Fibroblast of lung (primary cell): ENCODE results near the gene MARVELD2. TPM values are rescaled to one million over a fixed set of nuclear protein-coding genes. Genes with fewer than 3 reads are reported as not detected.

Source experiments
- DNase-seq, 2 donors: peaks; one replicate each; pipeline versions ENCODE4 v3.0.0 to v3.0.0-alpha.2; 2010; ENCODE audit warnings: low read depth in 2 of 2
- H2AFZ ChIP-seq: 2 replicates; pipeline ENCODE4 v1.5.1; 2012; ENCODE audit warnings: low read length, control low read depth, inconsistent platforms
- H3K27ac ChIP-seq: 2 replicates; pipeline ENCODE4 v1.5.1; 2011; ENCODE audit warnings: low read length, control low read depth; ENCODE audit not compliant: insufficient read depth
- H3K27me3 ChIP-seq: 2 replicates; pipeline ENCODE4 v1.5.1; 2011; ENCODE audit warnings: mild to moderate bottlenecking, low read length; ENCODE audit not compliant: control insufficient read depth, insufficient read depth
- H3K36me3 ChIP-seq: 2 replicates; pipeline ENCODE4 v1.5.1; 2011; ENCODE audit warnings: low read length; ENCODE audit not compliant: control insufficient read depth, insufficient read depth
- H3K4me1 ChIP-seq: 2 replicates; pipeline ENCODE4 v1.5.1; 2011; ENCODE audit warnings: low read length; ENCODE audit not compliant: control insufficient read depth, insufficient read depth; ENCODE audit errors: extremely low read depth
- H3K4me2 ChIP-seq: 2 replicates; pipeline ENCODE4 v1.5.1; 2011; ENCODE audit warnings: low read length, control low read depth; ENCODE audit not compliant: insufficient read depth; ENCODE audit errors: extremely low read depth
- H3K4me3 ChIP-seq, 4 experiments: fragments of 200-600 bp in 1 of 4; sonication (generic) in 1 of 4; replicated peaks in 1 of 4; 2 replicates each; pipeline ENCODE4 v1.5.1; 2011 to 2016; ENCODE audit warnings: low read length in 4 of 4, low read depth in 3 of 4, mild to moderate bottlenecking in 3 of 4, control low read depth in 2 of 4, inconsistent platforms in 1 of 4, mixed read lengths in 1 of 4; ENCODE audit not compliant: insufficient read depth in 1 of 4; ENCODE audit errors: control extremely low read depth in 1 of 4
- H3K79me2 ChIP-seq: 2 replicates; pipeline ENCODE4 v1.5.1; 2012; ENCODE audit warnings: mild to moderate bottlenecking, low read length, inconsistent platforms; ENCODE audit not compliant: control insufficient read depth, insufficient read depth
- H3K9ac ChIP-seq: 2 replicates; pipeline ENCODE4 v1.5.1; 2011; ENCODE audit warnings: mild to moderate bottlenecking, low read length, control low read depth; ENCODE audit not compliant: insufficient read depth
- H3K9me3 ChIP-seq: 2 replicates; pipeline ENCODE4 v1.5.1; 2012; ENCODE audit warnings: low read depth, low read length; ENCODE audit not compliant: control insufficient read depth, insufficient read depth
- H4K20me1 ChIP-seq: 2 replicates; pipeline ENCODE4 v1.5.1; 2011; ENCODE audit warnings: low read length; ENCODE audit not compliant: control insufficient read depth, insufficient read depth; ENCODE audit errors: extremely low read depth
- EZH2 ChIP-seq: IDR thresholded peaks from 2 replicates; pipeline ENCODE4 v1.5.1; 2012; ENCODE audit warnings: low read length, control low read depth, mild to moderate bottlenecking; ENCODE audit errors: missing control alignments
- polyA plus RNA-seq, 2 donors: library from polyadenylated mRNA; depleted of rRNA in 1 of 2; stranded (reverse) in 1 of 2; unstranded in 1 of 2; fragments of >200 nt; gene quantifications; 2 replicates each; pipeline ENCODE4 v1.2.1, GENCODE V29; 2011 to 2012; ENCODE audit warnings: missing spikeins in 1 of 2
- total RNA-seq: library from RNA; depleted of rRNA; stranded (reverse); fragments of >200 nt; gene quantifications from 2 replicates; pipeline ENCODE4 v1.2.1, GENCODE V29; 2014
- TF ChIP-seq, protein P1 (sequence below), 2 donors: IDR thresholded peaks in 1 of 2; conservative IDR thresholded peaks in 1 of 2; 1 replicate in 1 of 2; 2 replicates in 1 of 2; pipeline ENCODE4 v1.5.1; 2011 to 2012; ENCODE audit warnings: low read length in 2 of 2, control low read depth in 1 of 2, inconsistent platforms in 1 of 2, low read depth in 1 of 2, mild to moderate bottlenecking in 1 of 2

MARVELD2 gene
- total and polyA plus RNA-seq, 2 donors (not counting 1 experiment from before 2014, with no cell fraction given), result 2.5 to 5.1 TPM

DNA sequence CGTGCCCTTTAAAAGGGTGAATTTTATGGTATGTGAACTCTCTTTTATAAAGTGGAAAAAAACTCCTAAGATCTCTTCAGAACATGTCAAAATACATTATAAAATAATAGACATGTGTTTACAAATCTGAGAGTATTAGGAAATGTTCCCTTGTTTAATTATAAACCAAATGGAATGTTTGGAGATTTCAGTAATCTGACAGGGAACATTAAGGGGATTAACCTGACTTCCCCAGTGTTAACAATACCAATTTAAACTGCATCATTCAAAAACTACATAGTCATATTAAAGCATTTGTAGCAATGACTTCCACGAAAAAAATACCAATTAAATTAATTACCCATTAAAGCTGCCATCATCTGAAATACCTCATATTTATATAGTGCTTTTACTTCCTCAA is 76.1 kb downstream of the MARVELD2 start:
- no peak overlapping the region for H2AFZ ChIP-seq
- TF ChIP-seq, protein P1, sequence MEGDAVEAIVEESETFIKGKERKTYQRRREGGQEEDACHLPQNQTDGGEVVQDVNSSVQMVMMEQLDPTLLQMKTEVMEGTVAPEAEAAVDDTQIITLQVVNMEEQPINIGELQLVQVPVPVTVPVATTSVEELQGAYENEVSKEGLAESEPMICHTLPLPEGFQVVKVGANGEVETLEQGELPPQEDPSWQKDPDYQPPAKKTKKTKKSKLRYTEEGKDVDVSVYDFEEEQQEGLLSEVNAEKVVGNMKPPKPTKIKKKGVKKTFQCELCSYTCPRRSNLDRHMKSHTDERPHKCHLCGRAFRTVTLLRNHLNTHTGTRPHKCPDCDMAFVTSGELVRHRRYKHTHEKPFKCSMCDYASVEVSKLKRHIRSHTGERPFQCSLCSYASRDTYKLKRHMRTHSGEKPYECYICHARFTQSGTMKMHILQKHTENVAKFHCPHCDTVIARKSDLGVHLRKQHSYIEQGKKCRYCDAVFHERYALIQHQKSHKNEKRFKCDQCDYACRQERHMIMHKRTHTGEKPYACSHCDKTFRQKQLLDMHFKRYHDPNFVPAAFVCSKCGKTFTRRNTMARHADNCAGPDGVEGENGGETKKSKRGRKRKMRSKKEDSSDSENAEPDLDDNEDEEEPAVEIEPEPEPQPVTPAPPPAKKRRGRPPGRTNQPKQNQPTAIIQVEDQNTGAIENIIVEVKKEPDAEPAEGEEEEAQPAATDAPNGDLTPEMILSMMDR (conservative IDR thresholded peaks at IDR 0.05 in 1 of 2, IDR thresholded peaks at IDR 0.05 in 1 of 2; ENCODE audit: low read depth in 1 of 2, low read length in 2 of 2), result no peak
- TF ChIP-seq EZH2, result no peak
- H3K27ac ChIP-seq, result no peak overlapping the region
- H3K4me3 ChIP-seq, result no peak overlapping the region
- no peak for DNase-seq
- H3K79me2 ChIP-seq, result no peaks in the 10 kb centered on the region
- no peaks in the 10 kb centered on the region for H3K9me3 ChIP-seq
- no peaks in the 10 kb centered on the region for H4K20me1 ChIP-seq
- H3K9ac ChIP-seq, result no peak overlapping the region
- H3K36me3 ChIP-seq, result no peaks in the 10 kb centered on the region
- peaks cover 6% of the 10 kb centered on the region for H3K4me1 ChIP-seq
- no peak overlapping the region for H3K4me2 ChIP-seq
- peaks cover 34% of the 10 kb centered on the region for H3K27me3 ChIP-seq

DNA sequence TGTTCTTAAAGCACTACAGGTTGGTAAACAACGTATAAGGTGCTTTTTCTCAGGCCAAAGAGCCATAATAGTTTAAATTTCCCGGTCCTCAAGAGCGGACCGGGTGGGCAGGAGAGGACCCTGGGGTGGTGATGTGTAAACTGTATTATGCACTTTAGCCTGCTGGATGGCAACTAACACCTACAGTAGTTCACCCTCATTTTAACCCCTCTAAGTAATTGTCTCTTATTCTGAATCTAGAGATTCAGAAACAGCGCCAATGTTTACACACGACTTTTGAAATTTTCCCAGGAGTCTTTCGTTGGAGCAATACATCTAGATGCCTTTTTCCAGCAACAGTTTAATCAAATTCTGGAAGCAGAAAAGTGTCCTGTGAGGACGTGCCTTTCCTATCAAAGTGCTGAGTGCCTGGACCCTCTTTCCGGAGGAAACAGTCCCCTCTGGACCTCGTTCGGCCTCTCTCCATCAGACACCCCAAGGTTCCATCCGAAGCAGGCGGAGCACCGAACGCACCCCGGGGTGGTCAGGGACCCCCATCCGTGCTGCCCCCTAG is 77.0 kb downstream of the MARVELD2 start:
- H2AFZ ChIP-seq, result no peak overlapping the region

DNA sequence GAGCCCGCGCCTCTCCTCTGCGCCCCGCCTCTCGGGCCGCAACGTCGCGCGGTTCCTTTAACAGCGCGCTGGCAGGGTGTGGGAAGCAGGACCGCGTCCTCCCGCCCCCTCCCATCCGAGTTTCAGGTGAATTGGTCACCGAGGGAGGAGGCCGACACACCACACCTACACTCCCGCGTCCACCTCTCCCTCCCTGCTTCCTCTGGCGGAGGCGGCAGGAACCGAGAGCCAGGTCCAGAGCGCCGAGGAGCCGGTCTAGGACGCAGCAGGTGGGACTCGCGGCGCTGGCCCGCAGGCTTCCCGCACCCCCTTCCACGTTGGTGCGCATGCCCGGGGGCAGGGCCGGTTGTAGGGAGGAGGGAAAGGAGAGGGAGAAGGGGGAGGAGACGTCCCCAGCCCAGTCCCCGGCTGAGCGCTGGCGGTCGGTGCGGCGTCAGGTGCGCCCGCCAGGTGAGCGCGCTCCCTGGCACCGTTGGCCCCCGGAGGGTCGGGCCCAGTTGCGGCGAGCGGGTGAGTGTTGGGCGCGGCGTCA is 77.5 kb downstream of the MARVELD2 start, which contains the start of gene OCLN:
Gene OCLN, plus strand, starts transcription at position 400 of the 532 bp plus-strand sequence. CDS start 11,455 bp downstream, outside the sequence.
- Histone ChIP-seq H4K20me1 (no peaks in the 10 kb centered on the region), H3K4me1 (peaks cover 8% of the 10 kb centered on the region), H3K4me2 (peak within 1 kb of the TSS; percentile 95), H2AFZ (peak within 1 kb of the TSS; percentile 70), H3K4me3 (peak within 1 kb of the TSS; percentile 60 to 64 (median 62)), H3K9me3 (no peaks in the 10 kb centered on the region), H3K27ac (no peak within 1 kb of the TSS), H3K27me3 (peaks cover 34% of the 10 kb centered on the region), H3K9ac (peak within 1 kb of the TSS; percentile 23), H3K79me2 (no peaks in the 10 kb centered on the region), H3K36me3 (no peaks in the 10 kb centered on the region)
- peak in 1 of 2 donors; percentile 30 for DNase-seq
- TF ChIP-seq EZH2, result no peak

More for the DNA sequence above, 77.0 kb downstream of the MARVELD2 start:
- Histone ChIP-seq H3K4me3 (peak overlapping the region; percentile 60 to 64 (median 62)), H3K9ac (no peak overlapping the region), H3K36me3 (no peaks in the 10 kb centered on the region), H3K4me2 (peak overlapping the region; percentile 95), H3K79me2 (no peaks in the 10 kb centered on the region), H4K20me1 (no peaks in the 10 kb centered on the region), H3K27ac (no peak overlapping the region), H3K27me3 (peaks cover 34% of the 10 kb centered on the region), H3K4me1 (peaks cover 8% of the 10 kb centered on the region), H3K9me3 (no peaks in the 10 kb centered on the region)
- DNase-seq, result no peak
- TF ChIP-seq, protein P1 (conservative IDR thresholded peaks at IDR 0.05 in 1 of 2, IDR thresholded peaks at IDR 0.05 in 1 of 2; ENCODE audit: low read depth in 1 of 2, low read length in 2 of 2), result no peak
